H1 (cell line): ENCODE results near the gene PRPH2. TPM values are rescaled to one million over a fixed set of nuclear protein-coding genes. Genes with fewer than 3 reads are reported as not detected.

Experiments
- EZH2 ChIP-seq: fragments of 200-600 bp; sonication (generic); IDR thresholded peaks from 2 replicates; pipeline ENCODE4 v1.7.1; 2012; ENCODE audit warnings: low read depth, mild to moderate bottlenecking, moderate library complexity, low read length, inconsistent platforms; ENCODE audit not compliant: severe bottlenecking
- GTF2F1 ChIP-seq: IDR thresholded peaks from 2 replicates; pipeline ENCODE4 v1.6.1; 2012; ENCODE audit warnings: low read depth, low read length, improper control_type of control experiment, borderline replicate concordance
- TAF1 ChIP-seq: IDR thresholded peaks from 2 replicates; pipeline ENCODE4 v1.6.1; 2011; ENCODE audit warnings: mild to moderate bottlenecking, low read depth, low read length
- polyA plus RNA-seq, 7 experiments: library from polyadenylated mRNA; depleted of rRNA in 3 of 7; stranded (reverse) in 5 of 7; unstranded in 2 of 7; fragments of >200 nt in 5 of 7; fragments of 200-250 nt in 2 of 7; gene quantifications; 1 replicate in 5 of 7; 2 replicates in 1 of 7; 4 replicates in 1 of 7; pipeline versions ENCODE4 v1.2.1 to v1.2.3, GENCODE V29; 2011 to 2013; ENCODE audit warnings: missing spikeins in 2 of 7, mixed read lengths in 2 of 7
- total RNA-seq: library from RNA; stranded (reverse); fragmentation: NEBNext Ultra II Directional; extraction: Animal tissue kit (Norgen Biotek cat#: 25700); gene quantifications from 2 replicates; pipeline ENCODE4 v1.2.1, GENCODE V29; 2021

The PRPH2 gene
- total and polyA plus RNA-seq, 2 of the 8 experiments (the other 6 are each of a cell fraction or from before 2014, with no cell fraction given): 0.23 to 0.65 TPM

- TF ChIP-seq GTF2F1 (no peak), EZH2 (no peak), TAF1 (no peak)
Observed at GRCh38 chr6:42679358-42679757, 43.0 kb downstream of the PRPH2 start (continued).
